HG03571 (cell line): ENCODE results near the gene MALAT1.
"Not testable (repeated sequence)": the region's sequence is repeated elsewhere in the genome, so short reads cannot be mapped to it uniquely, and the experiment has no call there.

Source experiments
- ATAC-seq: cut with Tn5 transposase; IDR thresholded peaks from one replicate; pipeline ENCODE4 v1.9.1; 2021; ENCODE audit not compliant: unreplicated experiment

MALAT1 gene

GRCh38 chr11:65516135-65516968, 17.5 kb downstream of the MALAT1 start:
- ATAC-seq: no peak

- not testable (repeated sequence) for ATAC-seq
Observed at GRCh38 chr11:65518941-65519549, 20.2 kb downstream of the MALAT1 start.

GRCh38 chr11:65521777-65522521, 23.1 kb downstream of the MALAT1 start:
- ATAC-seq: not testable (repeated sequence)

DNA sequence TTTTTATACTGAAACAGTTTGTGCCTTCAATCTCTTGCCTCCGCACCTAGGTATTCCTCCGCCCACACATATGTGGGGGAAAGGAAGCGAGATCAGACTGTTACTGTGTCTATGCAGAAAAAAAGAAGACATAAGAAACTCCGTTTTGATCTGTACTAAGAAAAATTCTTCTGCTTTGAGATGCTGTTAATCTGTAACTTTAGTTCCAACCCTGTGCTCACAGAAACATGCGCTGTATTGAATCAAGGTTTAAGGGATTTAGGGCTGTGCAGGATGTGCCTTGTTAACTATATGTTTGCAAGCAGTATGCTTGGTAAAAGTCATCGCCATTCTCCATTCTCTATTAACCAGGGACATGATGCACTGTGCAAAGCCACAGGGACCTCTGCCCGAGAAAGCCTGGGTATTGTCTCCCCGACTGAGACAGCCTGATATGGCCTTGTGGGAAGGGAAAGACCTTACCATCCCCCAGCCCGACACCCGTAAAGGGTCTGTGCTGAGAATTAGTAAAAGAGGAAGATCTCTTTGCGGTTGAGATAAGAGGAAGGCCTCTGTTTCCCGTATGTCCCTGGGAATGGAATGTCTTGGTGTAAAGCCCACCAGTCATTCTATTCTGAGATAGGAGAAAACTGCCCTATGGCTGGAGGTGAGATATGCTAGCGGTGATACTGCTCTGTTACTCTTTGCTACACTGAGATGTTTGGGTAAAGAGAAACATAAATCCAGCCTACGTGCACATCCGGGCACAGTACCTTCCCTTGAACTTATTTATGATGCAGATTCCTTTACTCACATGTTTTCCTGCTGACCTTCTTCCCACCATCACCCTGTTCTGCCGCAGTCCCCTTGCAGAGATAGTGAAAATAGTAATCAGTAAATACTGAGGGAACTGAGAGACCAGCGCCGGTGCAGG, 24.1 kb downstream of the MALAT1 start:
- not testable (repeated sequence) for ATAC-seq

DNA sequence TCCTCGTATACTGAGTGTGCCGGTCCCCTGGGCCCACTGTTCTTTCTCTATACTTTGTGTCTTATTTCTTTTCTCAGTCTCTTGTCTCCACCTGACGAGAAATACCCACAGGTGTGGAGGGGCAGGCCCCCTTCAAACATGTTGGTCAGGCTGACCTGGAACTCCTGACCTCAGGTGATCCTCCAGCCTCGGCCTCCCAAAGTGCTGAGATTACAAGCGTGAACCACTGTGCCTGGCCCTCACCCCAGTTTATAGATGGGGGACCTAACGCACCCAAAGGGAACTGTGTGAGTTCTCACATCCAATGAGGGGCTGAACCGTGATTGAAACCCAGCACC, 24.8 kb downstream of the MALAT1 start:
- not testable (repeated sequence) for ATAC-seq

- no peak for ATAC-seq
Observed at GRCh38 chr11:65524014-65524740, 25.3 kb downstream of the MALAT1 start.

- ATAC-seq: peak; percentile 41
Observed at GRCh38 chr11:65524741-65525545, 26.1 kb downstream of the MALAT1 start, which contains the start of gene SCYL1. Gene SCYL1, plus strand, starts transcription at chr11:65525083. Its CDS starts 71 bp downstream, at chr11:65525154.

DNA sequence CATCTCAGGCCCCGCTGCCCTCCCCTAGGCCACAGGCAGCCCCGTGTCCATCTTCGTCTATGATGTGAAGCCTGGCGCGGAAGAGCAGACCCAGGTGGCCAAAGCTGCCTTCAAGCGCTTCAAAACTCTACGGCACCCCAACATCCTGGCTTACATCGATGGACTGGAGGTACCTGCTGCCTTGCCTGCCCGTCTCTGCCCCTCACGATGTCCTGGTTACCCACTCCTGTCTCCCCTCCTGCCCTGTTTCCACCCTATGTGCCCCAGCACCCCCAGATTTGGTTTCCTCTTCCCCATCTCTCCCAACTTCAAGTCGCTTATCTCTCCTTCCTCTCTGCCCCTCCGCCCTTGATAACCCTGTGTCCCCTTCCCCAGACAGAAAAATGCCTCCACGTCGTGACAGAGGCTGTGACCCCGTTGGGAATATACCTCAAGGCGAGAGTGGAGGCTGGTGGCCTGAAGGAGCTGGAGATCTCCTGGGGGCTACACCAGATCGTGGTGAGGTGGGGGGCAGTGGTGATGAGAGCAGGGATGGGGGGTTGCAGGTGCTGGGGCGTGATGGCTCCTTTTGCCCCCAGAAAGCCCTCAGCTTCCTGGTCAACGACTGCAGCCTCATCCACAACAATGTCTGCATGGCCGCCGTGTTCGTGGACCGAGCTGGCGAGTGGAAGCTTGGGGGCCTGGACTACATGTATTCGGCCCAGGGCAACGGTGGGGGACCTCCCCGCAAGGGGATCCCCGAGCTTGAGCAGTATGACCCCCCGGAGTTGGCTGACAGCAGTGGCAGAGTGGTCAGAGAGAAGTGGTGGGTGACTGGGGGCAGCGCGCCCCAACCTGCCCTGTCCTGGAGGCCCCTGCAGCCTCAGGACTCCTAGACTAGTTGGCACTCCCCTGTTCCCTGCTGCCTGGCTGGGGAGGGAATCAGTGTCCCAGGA, 27.0 kb downstream of the MALAT1 start:
- no peak for ATAC-seq

- no peak for ATAC-seq
Observed at GRCh38 chr11:65526744-65527143, 27.9 kb downstream of the MALAT1 start.

DNA sequence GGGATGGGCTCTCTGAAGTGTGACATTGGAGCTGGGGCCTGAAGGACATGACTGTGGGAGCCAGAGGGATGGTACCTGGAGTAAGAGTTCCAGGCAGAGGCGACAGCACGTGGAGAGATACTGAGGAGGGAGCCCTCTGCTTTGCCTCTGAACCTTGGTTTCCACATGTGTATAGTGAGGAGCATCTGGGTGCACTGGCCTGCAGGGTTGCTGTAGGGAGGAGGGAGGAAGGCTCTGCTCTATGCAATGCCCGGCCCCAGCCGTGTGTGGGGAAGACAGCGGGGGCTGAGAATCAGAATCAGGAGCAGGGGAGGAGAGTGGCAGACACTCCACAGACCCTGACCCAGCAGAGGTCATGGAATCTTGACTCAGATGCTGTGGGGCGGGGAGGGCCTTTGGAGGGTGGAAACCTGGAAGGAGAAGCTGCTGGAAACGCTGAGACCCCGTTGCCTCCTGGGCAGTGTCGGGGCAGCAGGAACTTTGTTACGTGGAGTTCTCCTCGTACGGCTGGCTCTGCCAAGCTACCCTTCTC, 30.0 kb downstream of the MALAT1 start:
- ATAC-seq: no peak

GRCh38 chr11:65529475-65530156, 30.8 kb downstream of the MALAT1 start:
- no peak for ATAC-seq

GRCh38 chr11:65530157-65530496, 31.3 kb downstream of the MALAT1 start:
- no peak for ATAC-seq

DNA sequence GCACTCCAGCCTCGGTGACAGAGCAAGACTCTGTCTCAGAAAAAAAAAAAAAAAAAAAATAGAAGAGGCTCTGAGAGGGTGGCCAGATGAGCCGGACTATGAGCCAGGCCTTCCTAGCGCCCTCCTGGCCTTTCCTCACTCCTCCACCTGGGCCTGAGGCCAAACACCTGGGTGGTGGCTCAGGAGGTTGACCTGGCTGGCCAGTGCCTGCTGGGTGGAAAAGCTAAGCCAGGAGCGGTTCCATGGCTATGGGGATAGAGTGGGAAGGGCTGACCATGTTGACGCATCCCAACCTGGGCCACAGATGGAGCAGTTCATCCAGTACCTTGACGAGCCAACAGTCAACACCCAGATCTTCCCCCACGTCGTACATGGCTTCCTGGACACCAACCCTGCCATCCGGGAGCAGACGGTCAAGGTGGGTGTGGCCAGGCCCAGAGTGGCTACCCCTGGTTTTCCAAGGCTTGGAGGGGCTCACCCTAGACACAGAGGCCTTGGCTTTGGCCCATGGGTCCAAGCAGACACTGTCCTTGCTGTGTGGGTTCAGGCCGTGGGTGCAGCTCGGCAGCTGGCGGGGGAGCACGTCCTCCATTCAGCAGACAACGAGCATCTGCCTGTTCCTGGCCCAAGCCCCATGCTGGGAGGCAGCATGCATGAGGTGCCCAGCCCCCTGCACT, 33.7 kb downstream of the MALAT1 start:
- ATAC-seq: no peak

DNA sequence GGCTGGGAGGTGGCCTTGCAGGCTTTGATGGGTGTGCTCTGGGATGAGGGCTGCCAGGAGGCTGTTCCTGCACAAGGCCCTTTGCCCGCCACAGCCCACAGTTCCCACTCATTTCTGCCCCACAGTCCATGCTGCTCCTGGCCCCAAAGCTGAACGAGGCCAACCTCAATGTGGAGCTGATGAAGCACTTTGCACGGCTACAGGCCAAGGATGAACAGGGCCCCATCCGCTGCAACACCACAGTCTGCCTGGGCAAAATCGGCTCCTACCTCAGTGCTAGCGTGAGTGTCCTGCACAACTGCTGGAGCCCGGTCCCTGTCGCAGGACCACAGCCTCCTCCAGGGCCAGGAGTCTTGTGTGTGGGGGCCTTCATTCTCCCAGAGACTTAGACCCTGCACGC, 36.3 kb downstream of the MALAT1 start:
- ATAC-seq: no peak

GRCh38 chr11:65536412-65537295, 37.8 kb downstream of the MALAT1 start:
- no peak for ATAC-seq

GRCh38 chr11:65537296-65537597, 38.4 kb downstream of the MALAT1 start:
- ATAC-seq: no peak
